Stimulated activated CD4-positive, alpha-beta T cell treated with anti-CD3 and anti-CD28 coated beads, Interleukin-2, amount 100 ng/mL, for 48 hours (primary cell): Measurements from ENCODE around the gene SLC51B.
A peak's percentile ranks its signal among the peaks of the same experiment; 100 is the strongest.
"Not testable (repeated sequence)": the region's sequence is repeated elsewhere in the genome, so short reads cannot be mapped to it uniquely, and the experiment has no call there.

ENCODE experiments used
- DNase-seq, 2 donors: peaks; one replicate each; pipeline ENCODE4 v3.0.0-alpha.2; 2020

SLC51B gene

GRCh38 chr15:65042776-65043327, 2.3 kb upstream of the SLC51B start:
- no peak for DNase-seq

DNA sequence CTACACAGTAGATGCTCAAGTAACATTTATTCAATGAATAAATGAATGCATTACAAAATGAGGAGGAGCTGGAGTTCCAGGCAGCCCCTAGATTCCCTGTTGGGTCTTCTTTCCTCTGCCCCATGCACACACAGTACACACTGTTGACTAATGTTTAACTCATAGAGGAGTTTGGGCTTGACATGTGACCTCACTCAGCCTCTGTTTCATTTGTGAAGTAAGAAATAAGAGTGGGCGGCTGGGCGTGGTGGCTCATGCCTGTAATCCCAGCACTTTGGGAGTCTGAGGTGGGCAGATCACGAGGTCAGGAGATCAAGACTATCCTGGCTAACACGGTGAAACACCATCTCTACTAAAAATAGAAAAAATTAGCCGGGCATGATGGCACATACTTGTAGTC, 969 bp upstream of the SLC51B start:
- not testable (repeated sequence) for DNase-seq

DNA sequence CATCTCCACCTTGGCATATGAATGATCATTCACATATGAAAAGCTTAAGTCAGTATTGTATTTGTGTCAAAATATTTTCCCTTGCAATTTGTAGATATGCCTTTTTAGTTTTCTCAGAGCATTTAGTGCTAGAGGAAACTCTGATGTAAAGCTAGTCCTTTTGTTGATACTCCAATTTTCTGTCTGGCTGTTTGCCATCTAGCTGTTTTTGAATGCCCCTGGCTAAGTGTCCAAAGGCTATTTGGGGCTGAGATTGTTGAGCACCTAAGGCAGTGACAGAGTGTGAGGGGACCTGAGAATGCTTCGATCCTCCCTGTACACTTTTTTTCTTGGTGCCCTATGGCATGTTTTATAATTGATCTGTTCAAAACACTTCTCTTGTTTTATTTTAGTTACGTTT, 3.1 kb downstream of the SLC51B start:
- no peak for DNase-seq

- peak; percentile 86 to 88 for DNase-seq
Measured at GRCh38 chr15:65049418-65049840, 4.2 kb downstream of the SLC51B start.

- no peak for DNase-seq
Measured at GRCh38 chr15:65050270-65050669, 5.1 kb downstream of the SLC51B start.

DNA sequence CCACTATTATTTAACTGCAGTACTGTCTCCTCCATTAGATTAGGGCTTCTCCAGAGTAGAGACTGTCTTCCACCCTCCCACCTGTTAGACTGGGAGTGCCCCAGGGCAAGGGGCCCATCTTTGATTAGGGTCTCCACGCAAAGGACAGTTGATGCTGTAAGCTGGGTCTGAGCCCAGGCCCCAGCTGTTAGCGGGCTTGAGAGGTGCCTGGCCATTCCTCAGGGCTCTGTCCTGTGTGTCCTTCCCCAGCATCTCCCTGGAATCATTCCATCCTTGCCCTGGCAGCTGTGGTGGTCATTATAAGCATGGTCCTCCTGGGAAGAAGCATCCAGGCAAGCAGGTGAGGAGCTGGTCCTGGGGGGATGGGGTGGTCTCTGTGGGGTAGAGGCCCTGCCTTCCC, 6.1 kb downstream of the SLC51B start:
- no peak for DNase-seq

DNA sequence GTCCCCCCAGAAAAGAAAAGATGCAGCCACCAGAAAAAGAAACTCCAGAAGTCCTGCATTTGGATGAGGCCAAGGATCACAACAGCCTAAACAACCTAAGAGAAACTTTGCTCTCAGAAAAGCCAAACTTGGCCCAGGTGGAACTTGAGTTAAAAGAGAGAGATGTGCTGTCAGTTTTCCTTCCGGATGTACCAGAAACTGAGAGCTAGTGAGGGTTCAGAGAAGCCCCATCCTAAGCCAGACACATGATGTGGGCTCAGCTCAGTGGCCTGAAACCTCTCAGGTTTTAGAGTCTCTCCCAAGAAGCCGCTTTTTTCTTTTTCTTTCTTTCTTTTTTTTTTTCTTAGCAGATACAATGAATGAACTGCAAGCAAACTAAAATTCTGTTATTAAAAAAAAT, 7.8 kb downstream of the SLC51B start:
- DNase-seq, result no peak

DNA sequence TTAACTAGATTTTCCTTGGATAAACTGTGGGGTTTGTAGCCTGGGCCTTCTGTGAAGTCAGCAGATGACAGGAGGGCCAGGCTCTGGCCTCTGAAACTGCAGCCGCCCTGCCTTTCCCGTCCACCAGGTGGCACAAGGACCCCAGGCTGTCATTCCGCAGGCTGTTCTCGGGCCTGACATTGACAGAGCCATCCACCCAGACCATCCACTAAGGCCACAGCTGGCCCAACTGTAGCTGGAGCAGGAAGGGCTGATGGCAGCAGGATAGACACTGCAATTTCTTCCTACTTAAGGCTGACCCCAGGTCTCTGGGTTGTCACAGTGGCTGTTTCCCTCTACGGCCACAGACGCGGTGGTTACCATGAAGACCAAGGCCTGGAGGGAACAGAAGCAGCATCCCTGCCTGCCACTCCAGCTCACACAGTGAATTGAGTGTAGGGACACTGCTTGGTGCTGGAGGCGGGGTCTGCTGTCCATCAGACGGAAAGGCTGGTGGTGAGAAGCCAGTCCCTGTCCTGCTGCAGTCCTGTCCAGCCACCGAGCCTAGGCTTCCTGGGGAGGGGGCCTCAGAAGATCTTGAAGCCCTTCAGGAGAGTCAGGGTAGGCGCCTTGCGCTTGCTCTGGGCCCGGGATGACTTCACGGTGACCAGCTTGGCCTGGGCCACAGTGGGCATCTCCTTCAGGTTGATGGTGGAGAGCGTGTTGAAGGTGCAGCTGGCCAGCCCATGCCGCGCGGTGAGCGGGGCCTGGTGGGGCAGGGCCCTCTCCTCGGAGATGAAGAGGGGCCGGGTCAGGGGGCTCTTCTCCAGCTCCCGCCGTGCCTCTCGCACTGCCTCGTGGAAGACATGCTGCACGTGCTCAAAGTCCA, 9.4 kb downstream of the SLC51B start:
- DNase-seq, result peak; percentile 60 to 66

DNA sequence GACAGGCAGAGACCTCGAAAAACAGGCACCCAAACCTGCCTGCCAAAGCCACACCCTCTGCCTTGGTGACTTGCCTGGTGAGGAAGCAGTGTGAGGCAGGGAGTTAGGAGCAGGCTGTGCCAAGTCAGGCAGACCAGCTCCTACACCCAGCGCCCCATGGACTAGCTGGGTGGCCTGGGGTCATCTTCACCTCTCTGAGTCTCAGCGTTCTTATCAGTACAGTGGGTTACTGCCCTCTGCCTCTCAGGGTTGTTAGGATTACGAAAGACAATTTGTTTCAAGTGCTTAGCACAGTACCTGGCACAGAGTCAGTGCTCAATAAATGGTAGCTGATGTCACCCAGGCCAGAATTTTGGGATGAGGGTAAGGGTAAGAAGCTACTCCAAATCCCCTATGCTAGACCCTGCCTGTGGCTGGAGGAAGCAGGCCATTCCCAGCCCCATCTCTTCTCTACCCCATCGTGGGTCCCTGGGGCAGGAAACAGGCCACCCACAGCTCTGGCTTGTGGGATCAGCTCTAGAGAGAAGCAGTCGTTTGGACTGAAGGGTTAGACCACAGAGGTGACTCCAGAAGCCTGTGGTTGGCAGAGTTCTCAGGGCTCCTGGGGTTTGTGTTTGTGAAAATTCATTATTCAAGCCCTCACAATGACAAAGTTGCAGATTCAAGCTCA, 10.1 kb downstream of the SLC51B start:
- DNase-seq, result no peak

DNA sequence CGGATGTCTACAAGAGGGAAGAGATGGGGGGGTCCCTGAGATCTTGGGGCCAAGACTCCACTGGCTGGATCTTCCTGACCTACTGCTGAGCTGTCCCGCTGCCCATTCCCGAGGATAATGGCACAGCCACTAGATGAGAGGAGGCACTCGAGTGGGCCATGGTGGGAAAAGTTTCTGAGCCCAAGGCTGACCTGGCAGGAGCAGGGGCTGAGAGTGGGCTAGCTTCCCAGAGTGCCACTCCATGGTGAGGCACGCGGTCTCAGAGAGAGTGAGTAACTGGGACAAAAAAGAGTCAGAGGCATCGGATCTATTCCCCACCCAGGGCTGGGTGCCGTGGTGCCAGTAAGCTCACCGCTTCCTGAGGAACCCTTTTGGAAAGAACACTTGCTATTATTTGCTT, 10.9 kb downstream of the SLC51B start:
- DNase-seq, result no peak

GRCh38 chr15:65056868-65057548, 11.8 kb downstream of the SLC51B start:
- DNase-seq, result no peak

DNA sequence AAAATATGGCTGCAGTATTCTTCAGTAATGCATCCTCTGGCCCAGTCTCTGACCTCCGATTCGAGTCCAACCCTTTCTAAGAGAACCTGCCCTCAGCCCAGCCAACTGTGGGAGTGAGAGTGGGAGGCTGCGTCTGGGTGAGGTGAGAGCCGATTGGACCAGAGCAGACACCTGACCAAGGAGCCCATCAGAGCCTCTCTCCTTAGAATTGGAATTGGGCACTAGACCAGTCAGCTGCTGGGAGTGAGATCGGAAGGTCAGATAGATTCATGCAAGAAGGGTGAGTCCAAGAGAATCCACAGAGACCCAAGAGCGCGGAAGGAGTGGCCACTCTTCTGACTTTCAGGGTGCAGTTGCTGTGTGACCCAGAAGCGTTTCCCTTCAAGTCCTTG, 12.4 kb downstream of the SLC51B start:
- DNase-seq, result no peak

DNA sequence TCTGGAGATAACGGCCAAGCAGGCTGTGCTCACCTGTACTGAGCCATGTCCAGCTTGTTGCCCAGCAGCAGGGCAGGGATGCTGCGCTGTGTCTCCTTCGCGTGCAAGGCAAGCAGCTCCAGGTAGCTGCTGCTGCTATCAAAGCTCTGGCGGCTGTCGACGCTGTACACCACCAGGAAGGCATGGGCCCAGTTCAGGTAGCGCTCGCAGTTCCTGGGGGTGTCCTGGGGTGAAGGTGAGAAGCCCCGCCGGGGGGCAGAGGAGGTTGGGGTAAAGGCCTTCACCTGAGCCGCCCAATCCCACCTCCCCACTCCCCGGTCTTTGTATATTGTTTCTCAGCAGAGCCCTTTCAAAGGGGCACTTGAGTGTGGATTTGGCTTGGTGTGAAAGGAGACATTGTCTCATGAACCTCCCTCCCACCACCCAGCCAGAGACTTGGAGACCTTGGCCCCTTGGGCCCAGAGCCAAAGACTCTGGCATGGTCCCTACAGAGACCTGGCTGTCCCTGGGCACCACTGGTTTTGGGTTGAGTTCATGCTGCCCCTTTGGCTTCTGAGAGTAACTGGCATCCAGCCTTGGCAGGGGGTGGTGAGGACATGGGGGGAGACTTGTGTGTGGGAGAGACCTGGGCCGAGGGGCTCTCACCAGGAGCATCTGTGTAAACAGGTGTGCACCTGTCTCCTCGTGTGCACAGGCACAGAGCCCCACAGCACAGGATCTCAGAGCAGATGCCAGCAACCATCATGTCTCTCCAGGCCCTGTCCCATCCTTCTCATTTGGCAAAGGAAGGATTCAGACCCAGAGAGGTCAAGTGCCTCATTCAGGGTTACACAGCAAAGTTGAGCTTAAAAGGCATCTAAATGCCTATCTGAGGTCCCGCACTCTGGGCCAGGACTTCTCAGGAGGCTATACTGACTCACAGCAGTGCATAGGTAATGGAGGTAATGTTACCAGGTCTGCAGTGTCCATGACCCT, 13.5 kb downstream of the SLC51B start:
- no peak for DNase-seq

DNA sequence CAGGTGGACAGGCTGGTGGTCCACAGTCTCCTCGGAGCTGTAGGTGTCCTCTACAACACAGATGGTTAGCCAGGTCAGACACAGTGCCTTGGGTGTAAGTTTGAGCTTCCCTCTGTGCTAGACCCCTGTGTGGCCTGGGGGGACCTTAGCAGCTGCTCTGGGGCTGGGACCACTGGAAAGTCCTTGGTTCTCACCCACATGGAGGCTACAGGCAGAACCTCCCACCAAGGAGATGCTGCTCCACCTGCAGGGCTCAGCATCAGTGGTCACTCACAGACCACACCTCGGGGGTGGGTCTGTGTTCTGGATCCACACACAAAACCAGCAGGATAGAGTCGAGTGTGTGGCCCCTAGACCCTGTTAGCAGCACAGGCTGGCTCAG, 14.2 kb downstream of the SLC51B start:
- DNase-seq, result no peak

DNA sequence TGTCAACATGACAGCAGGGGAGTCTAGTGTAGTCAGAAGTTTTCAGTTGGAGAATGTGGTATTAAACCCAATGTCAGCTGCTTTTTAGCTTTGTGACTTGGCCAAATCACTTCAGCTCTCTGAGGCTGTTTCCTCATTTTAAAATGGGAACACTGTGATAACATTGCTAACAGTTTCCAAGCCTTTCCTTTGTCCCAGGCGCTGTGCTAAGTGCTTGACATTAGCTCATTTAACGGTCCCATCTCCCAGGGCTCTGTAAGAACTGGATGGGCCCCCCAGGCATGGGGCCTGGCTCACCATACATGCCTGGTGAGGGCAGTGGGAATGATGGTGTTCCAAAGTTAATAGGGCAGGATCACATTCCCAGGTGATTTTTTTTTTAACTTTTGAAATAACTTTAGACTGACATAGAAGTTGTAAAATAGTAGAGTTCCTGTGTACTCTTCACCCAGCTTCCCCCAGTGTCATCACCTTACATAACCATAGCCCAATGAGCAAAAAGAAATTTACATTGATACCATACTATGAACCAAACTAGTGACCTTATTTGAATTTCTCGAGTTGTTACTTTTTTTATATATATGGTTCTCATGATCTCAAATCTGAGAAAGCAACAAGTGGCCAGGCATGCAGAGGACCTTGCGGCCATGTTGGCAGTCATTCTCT, 14.9 kb downstream of the SLC51B start:
- DNase-seq, result no peak

DNA sequence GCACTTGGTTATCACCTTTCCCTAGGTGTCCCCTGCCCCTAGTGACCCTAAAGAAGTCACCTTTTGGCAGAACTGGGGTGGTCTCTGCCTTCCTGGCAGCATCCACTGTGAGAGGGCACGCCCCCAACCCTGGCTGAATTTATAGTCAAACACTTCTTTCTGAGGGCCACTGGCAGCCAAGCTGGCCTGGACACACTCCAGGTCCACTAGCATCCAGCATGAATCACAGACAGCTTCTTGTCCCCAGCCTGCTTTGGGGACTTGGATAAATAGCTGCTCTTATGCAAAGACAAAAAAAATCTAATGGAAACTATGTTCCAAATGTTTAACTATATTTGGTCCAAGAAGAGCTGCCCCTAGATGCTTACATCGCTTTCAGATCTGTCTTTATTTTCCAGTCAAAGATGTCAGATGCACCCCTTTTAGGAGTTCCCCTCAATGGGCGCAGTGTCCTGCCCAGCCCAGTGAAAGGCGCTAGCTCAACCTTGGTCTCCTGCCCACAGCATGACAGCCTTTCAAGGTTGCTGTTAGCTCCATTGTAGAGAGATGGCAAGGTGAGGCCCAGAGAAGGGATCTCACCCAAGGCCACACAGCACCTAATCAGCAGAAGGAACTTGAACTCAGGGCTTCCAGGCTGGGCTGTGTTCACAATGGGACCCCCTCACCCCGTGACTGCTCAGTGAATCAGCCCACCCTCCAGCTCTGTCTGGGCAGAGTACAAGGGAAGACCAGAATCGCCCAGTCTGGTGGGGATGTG, 15.6 kb downstream of the SLC51B start:
- no peak for DNase-seq

DNA sequence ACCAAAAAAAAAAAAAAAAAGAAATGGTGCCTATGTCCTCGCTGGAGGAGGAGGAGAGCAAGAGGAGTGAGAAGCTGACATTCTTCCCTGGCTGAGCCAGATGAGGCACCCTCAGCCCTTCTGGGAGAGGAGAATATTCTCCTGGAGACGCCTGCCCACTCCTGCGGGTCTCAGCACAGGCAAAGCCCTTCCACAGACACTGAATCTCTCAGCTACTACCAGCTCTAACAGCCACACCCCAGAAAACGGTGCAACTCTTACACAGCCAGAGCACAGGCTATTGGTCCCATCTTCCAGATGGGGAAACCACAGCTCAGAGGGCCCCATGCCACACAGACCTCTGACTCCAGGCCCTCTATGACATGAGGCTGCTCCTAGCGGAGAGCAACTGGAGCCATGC, 16.9 kb downstream of the SLC51B start:
- no peak for DNase-seq

GRCh38 chr15:65062726-65063125, 17.5 kb downstream of the SLC51B start:
- no peak for DNase-seq

- no peak for DNase-seq
Measured at GRCh38 chr15:65066001-65066634, 20.9 kb downstream of the SLC51B start.

DNA sequence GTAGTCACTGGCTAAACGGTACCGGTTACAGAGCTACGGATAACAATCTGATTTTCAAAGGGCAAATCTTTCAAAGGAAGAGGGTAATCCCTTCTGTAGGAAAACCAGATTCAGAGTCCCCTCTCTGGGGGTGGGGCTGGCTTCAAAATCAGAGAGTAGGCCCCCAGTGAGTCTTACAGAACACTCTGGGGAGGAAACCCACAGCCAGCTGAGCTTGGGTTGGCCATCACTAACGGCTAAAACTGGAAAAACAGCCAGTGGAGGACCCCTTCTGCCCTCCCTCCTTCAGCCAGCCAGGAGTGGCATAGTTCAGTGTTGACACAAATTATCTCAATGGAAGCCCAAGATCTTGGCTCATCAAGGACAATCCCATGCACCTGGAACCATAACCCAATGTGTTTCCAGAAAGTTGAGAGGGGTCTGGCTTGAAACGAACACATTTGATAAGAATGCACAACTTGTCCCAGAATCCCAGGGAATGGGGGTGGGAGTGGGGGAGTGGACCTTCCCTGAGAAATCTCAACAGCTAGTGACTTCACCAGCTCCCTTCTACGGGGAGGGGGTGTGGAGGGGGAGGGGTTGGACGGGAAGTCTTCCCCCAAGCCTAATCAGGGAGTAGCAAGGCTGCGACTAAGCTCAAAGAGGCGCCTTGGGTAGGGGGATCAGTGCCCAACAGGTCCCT, 21.6 kb downstream of the SLC51B start:
- DNase-seq, result no peak
